Astrocyte of the spinal cord (primary cell): ENCODE data around the gene SCMH1.
A peak's percentile ranks its signal among the peaks of the same experiment; 100 is the strongest.

ENCODE experiments used
- DNase-seq: peaks from one replicate; pipeline ENCODE4 v3.0.0; 2011; ENCODE audit warnings: low read depth, low spot score
- H3K4me3 ChIP-seq: 2 replicates; pipeline ENCODE4 v1.5.1; 2011; ENCODE audit warnings: low read depth, mild to moderate bottlenecking, low read length, moderate library complexity
- CTCF ChIP-seq: IDR thresholded peaks from 2 replicates; pipeline ENCODE4 v1.5.1; 2012; ENCODE audit warnings: low read depth, mild to moderate bottlenecking, low read length, inconsistent platforms
- in situ Hi-C: cut with HindIII; loops from 2 replicates; pipeline ENCODE4 v1.10.0; 2017; ENCODE audit warnings: low sequenced_read_pairs

The SCMH1 gene

DNA sequence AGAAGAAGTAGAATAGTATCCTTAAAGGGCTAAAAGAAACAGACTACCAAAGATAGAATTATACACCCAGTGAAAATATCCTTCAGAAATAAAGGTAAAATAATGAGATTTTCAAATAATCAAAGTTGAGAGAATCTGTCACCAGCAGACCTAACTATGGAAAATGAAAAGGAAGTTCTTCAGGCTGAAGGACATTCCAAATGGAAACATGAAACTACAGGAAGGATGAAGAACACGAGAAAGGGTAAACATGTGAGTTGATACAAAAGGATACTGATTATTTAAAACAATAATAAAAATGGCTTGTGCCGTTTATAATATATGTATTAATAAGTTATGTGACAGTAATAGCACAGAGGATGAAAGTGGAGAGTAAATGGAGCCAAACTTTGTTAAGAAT lies 163.5 kb downstream of the SCMH1 start:
- no peak for TF ChIP-seq CTCF
- no peak for DNase-seq
- H3K4me3 ChIP-seq, result no peak overlapping the region
- in situ Hi-C loops, result no loop called here

DNA sequence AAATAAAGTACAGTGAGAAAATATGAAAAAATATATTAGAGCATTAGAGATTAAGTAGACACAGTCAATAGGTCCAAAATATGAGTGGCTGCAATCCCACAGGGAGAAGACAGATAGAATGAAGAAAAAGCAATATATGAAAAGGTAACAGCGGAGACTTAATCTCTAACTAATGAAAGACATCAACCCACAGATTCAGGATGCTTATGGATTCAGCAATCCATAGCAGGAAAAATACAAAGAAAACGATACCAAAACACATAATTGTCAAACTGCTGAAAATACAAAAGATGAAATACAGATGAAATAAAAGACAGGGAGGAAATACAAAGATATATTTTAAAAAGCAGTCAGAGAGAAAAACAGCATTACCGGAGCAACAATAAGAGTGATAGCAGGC lies 163.9 kb downstream of the SCMH1 start:
- in situ Hi-C loops, result no loop called here
- no peak overlapping the region for H3K4me3 ChIP-seq
- no peak for TF ChIP-seq CTCF
- DNase-seq, result no peak

DNA sequence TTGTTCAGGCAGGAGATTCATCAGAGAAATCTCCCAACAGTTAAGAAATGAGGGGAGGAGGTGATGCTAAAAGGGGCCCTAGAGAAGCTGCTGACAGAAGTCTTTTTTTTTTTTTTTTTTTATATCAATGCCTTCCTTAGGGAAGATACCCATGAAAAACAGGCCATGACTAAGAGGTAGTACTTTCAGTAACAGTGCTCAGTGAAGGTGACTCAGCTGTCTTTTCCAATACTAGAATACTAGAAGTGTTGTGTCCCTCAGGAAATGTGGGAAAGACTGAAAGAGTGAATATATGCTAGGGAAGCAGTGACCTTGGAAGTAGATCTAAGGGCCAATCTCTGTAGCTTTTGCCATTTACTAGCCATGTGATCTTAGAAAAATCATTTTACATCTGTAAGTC lies 168.1 kb downstream of the SCMH1 start:
- in situ Hi-C loops, result no loop called here
- no peak for TF ChIP-seq CTCF
- no peak overlapping the region for H3K4me3 ChIP-seq
- peak; percentile 54 for DNase-seq

DNA sequence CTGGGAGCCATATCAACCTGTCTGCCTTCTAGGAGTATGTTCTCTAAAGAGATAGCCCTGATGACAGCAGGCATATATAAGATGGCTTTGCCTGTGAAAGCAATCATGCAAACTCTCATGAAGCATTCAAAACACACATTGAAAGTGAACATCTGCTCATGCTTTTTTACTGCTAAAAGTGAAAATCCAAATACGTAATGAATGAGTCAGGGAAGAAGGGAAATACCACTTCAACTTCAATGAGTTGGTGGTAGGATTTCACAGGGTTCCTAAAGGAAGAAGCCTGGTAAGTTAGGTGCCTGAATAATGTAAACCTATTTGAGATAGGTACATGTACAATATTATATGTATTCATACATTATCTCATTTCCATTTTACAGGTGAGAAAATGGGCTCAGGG lies 170.1 kb downstream of the SCMH1 start:
- no peak overlapping the region for H3K4me3 ChIP-seq
- in situ Hi-C loops, result no loop called here
- DNase-seq, result peak; percentile 27
- TF ChIP-seq CTCF, result no peak

DNA sequence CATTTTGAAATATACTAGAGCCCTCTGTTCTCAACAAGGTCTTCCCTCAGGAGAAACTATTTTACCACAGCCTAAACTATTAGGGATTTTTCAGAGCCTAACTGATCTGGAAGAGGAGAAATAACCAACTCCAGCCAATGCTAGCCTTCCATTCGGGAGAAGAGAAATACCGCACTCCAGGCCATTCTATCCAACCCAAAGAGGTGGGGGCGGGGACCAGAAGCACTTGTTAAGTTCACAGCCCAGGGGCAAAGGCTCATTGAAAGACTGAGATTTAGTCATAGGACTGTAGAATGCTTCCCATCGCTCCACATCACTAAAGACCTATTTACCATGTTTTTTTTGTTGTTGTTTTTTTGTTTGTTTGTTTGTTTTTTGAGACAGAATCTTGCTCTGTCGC lies 185.2 kb downstream of the SCMH1 start:
- no peak for TF ChIP-seq CTCF
- no peak overlapping the region for H3K4me3 ChIP-seq
- in situ Hi-C loops, result no loop called here
- DNase-seq, result no peak

DNA sequence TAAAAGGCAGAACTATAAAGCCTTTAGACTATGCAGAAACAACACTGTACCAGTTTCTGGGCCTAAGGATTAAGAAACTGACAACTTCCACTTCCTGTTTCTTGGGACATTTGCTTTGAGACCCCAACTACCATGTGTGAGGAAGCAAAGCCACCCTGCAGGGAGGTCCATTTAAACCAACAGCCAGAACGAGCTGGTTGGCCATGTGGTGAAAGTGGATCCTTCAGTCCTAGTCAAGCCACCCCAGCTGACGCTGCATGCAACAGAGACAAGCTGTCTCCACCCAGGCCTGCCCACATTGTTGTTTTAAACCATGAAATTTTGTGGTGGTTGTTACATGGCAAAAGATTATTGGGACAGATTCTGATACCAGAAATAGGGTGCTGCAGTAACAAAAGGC lies 188.8 kb downstream of the SCMH1 start:
- no peak for TF ChIP-seq CTCF
- no peak overlapping the region for H3K4me3 ChIP-seq
- in situ Hi-C loops, result no loop called here
- DNase-seq, result no peak

- no peak overlapping the region for H3K4me3 ChIP-seq
- DNase-seq, result no peak
- TF ChIP-seq CTCF, result no peak
- in situ Hi-C loops, result no loop called here
Observed at GRCh38 chr1:41051022-41051421, 191.1 kb downstream of the SCMH1 start.
